Activated T-cell treated with anti-CD3 and anti-CD28 coated beads for 4 hours (primary cell): Measurements from ENCODE around the gene STPG1.

ENCODE experiments used
- DNase-seq: peaks from one replicate; pipeline ENCODE4 v3.0.0-alpha.2; 2020

The STPG1 gene

DNA sequence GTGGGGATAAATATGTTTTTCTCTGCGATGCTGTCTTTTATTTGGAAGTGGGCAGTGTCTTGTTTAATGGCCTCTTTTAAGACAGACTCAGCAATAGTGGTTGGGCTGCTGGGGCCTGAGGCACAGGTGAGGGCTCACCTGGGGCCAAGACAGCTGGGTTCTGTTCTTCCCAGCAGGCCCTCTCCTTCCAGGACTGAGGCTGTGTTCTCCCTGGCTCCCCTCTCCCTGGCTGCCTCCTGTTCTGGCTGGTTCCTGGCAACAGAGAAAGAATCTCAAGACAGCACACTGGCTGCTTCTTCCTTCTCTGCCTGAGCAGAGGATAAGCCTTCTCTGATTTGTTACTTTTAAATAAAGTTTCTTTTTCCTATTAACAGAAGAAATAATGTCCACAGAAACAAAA, 101.8 kb downstream of the STPG1 start:
- DNase-seq: no peak

GRCh38 chr1:24311234-24311633, 102.3 kb downstream of the STPG1 start:
- DNase-seq: no peak

- DNase-seq: no peak
Observed at GRCh38 chr1:24309762-24310485, 103.7 kb downstream of the STPG1 start.

GRCh38 chr1:24308365-24309015, 105.1 kb downstream of the STPG1 start:
- no peak for DNase-seq
